Heart left ventricle (tissue), 16 donors: Measurements from ENCODE around the gene MRPS23. TPM values are rescaled to one million over a fixed set of nuclear protein-coding genes. Genes with fewer than 3 reads are reported as not detected.

Experiments
- ATAC-seq, 4 donors: fragments of 200-7000 bp; cut with Tn5 transposase; one replicate each; pipeline ENCODE4 v1.9.1; 2020 to 2022; ENCODE audit warnings: moderate library complexity in 4 of 4, mild to moderate bottlenecking in 3 of 4, moderate number of reproducible peaks in 1 of 4
- DNase-seq, 5 donors: peaks; one replicate each; pipeline ENCODE4 v3.0.0-alpha.2; 2020
- H3K27ac ChIP-seq, 12 donors: fragments of 200-600 bp; sonication (generic) in 4 of 12; one replicate each; pipeline versions ENCODE4 v1.5.0 to v1.8.0; 2016 to 2022; ENCODE audit warnings: mild to moderate bottlenecking in 2 of 12
- H3K27me3 ChIP-seq, 9 donors: fragments of 200-600 bp; sonication (generic) in 2 of 9; one replicate each; pipeline versions ENCODE4 v1.5.1 to v1.8.0; 2016 to 2022; ENCODE audit warnings: mild to moderate bottlenecking in 3 of 9
- H3K36me3 ChIP-seq, 9 donors: fragments of 200-600 bp; sonication (generic) in 2 of 9; one replicate each; pipeline versions ENCODE4 v1.5.0 to v1.8.0; 2018 to 2022; ENCODE audit warnings: mild to moderate bottlenecking in 2 of 9
- H3K4me1 ChIP-seq, 12 donors: fragments of 200-600 bp; sonication (generic) in 4 of 12; one replicate each; pipeline versions ENCODE4 v1.5.0 to v1.8.0; 2016 to 2022; ENCODE audit warnings: mild to moderate bottlenecking in 3 of 12
- H3K4me3 ChIP-seq, 12 donors: fragments of 200-600 bp; sonication (generic) in 4 of 12; one replicate each; pipeline versions ENCODE4 v1.5.0 to v1.8.0; 2017 to 2022; ENCODE audit warnings: mild to moderate bottlenecking in 9 of 12, moderate library complexity in 4 of 12
- H3K9me3 ChIP-seq, 12 donors: fragments of 200-600 bp; sonication (generic) in 4 of 12; one replicate each; pipeline versions ENCODE4 v1.5.0 to v1.8.0; 2016 to 2022; ENCODE audit warnings: mild to moderate bottlenecking in 1 of 12
- POLR2A ChIP-seq, 2 donors: fragments of 450-650 bp; IDR thresholded peaks; one replicate each; pipeline ENCODE4 v1.6.1; 2017; ENCODE audit warnings: antibody characterized with exemption in 2 of 2, mild to moderate bottlenecking in 2 of 2, moderate library complexity in 2 of 2
- WGBS, 4 donors: extraction: QIAGEN DNeasy Blood & Tissue Kit in 2 of 4; methylation state at CpG; one replicate each; pipeline versions ENCODE4 v1.1.5 to v1.1.7; 2013 to 2018; 5-methylcytosine and 5-hydroxymethylcytosine counted together
- intact Hi-C, 10 donors: fragments of 100-400 bp; cut with DNase I; formaldehyde crosslinking; loops; one replicate each; pipeline versions ENCODE4 v1.11.1 to v1.14.2; 2022
- polyA plus RNA-seq, 2 donors: library from polyadenylated mRNA; stranded (reverse); fragments of 200-250 nt; gene quantifications; one replicate each; pipeline ENCODE4 v1.2.3, GENCODE V29; 2013
- total RNA-seq, 9 donors: library from RNA; depleted of rRNA in 2 of 9; stranded (reverse); fragments of >200 nt in 2 of 9; fragmentation: NEBNext Ultra II Directional in 3 of 9; extraction: Animal tissue kit (Norgen Biotek cat#: 25700) in 3 of 9; gene quantifications; one replicate each; pipeline versions ENCODE4 v1.1.0 to v1.2.4, GENCODE V29; 2016 to 2023
- TF ChIP-seq, protein P1 (sequence below), 12 donors: fragments of 200-600 bp; sonication (generic) in 4 of 12; IDR thresholded peaks; one replicate each; pipeline versions ENCODE4 v1.5.0 to v1.8.0; 2018 to 2022; ENCODE audit warnings: antibody characterized with exemption in 12 of 12, mild to moderate bottlenecking in 5 of 12
- donor health status: ischemic (EF 13 %, LVEDD 7.1; RV severe dilation, severe dysfunction).
- donor health status: healthy with polysubstance abuse.
- donor health status: DM: no; HTN: yes; CAD: no.
- donor health status: DM: no; HTN: no; CAD: no.
- donor health status: ischemic (EF 25% LVEDD 6.9; RV normal size, moderate dysfunction).
- donor health status: ischemic (EF 25% LVEDD 5.7; RV mildly dilated, moderate dysfunction).
- donor health status: healthy.
- donor health status: DM: yes; HTN: yes; CAD: no.
- donor health status: ischemic (EF 35%, LVEDD 5.7; RV mildly dilated, moderate dysfunction).
- donor health status: nonischemic (EF 11% LVEDD 7.7; RV severe dilation, severe dysfunction).
- donor health status: DM: yes; HTN: yes; CAD: no.
- donor health status: PGD.
- donor health status: ischemic (EF 29% LVEDD 5.4; RV normal size, mild dysfunction).
- donor health status: nonischemic (EF 23%, LVEDD 6.1; RV moderate dilation, normal function).

MRPS23 gene
- total and polyA plus RNA-seq, 11 donors: 23.9 to 207 (median 71.8) TPM

DNA sequence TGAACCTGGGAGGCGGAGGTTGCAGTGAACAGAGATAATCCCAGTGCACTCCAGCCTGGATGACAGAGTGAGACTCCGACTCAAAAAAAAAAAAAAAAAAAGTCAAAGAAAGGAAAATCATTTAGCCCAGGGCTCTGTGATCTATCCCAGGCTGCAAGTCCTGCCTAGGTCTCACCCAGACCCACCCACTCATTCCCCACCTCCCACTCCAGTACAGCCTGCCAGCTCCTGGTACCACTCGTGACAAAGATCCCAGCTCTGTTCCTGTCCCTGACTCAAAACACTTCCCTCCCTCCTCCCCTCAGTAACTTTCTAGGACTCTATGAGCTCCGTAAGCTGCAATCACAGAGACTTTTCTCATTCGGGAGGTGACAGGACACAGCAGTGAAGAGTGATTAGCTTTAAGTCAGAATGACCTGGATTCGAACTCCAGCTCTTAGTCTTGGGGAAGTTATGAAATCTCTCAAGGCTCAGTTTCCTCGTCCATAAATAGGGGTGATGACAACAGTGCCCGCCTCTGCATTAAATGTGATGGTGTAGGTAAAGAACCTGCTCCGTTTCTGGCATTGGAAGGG, 28.0 kb upstream of the MRPS23 start:
- intact Hi-C loops: loop anchor here in 6 of 10 donors (5.0 kb wide), 3 partner anchors 79 to 119 kb away; partner anchors contain the start of genes VEZF1 (in 3 of the 6) and CUEDC1 (in 1 of the 6)
- ATAC-seq: no peak
- 69 to 71% (median 70%) methylated on average over 9 of the region's 9 CpGs for WGBS, 4 donors
- no peak for TF ChIP-seq POLR2A (IDR thresholded peaks at IDR 0.05)
- H3K4me3 ChIP-seq: no peak overlapping the region
- DNase-seq: no peak
- H3K9me3 ChIP-seq: peaks cover 0 to 4% (median 0%) of the 10 kb centered on the region in 12 donors
- H3K27me3 ChIP-seq: no peaks in the 10 kb centered on the region
- peaks cover 22 to 89% (median 68%) of the 10 kb centered on the region in 12 donors for H3K4me1 ChIP-seq
- H3K27ac ChIP-seq: peak overlapping the region in 7 of 12 donors; percentile 1 to 89 (median 42)
- peaks cover 0 to 46% (median 31%) of the 10 kb centered on the region in 9 donors for H3K36me3 ChIP-seq

DNA sequence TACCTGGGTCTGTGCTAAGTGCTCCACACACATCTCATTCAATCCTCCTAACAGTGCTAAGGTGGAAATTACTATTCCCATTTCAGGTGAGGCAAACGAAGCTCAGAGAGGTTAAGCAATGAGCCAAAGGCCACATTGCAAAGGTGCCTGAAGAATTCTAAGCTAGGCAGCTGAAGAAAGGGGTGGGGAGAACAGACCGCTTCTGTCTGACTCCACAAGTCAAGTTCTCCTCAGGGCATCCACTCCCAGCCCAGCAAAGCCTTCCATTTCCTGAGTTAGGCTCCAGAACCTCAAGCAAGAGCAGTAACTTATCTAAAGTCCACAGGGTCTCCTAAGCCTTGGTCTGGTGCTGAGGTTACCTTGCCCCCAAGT, 27.0 kb upstream of the MRPS23 start:
- ATAC-seq (no peak), DNase-seq (no peak)
- Histone ChIP-seq H3K4me3 (no peak overlapping the region), H3K27ac (peak overlapping the region in 8 of 12 donors; percentile 26 to 93 (median 86)), H3K4me1 (peaks cover 21 to 91% (median 67%) of the 10 kb centered on the region in 12 donors), H3K27me3 (no peaks in the 10 kb centered on the region), H3K36me3 (peaks cover 0 to 55% (median 42%) of the 10 kb centered on the region in 9 donors), H3K9me3 (no peaks in the 10 kb centered on the region)
- intact Hi-C loops: loop anchor here in 6 of 10 donors (5.0 kb wide), 3 partner anchors 80 to 120 kb away; partner anchors contain the start of genes VEZF1 (in 3 of the 6) and CUEDC1 (in 1 of the 6)
- TF ChIP-seq, protein P1, sequence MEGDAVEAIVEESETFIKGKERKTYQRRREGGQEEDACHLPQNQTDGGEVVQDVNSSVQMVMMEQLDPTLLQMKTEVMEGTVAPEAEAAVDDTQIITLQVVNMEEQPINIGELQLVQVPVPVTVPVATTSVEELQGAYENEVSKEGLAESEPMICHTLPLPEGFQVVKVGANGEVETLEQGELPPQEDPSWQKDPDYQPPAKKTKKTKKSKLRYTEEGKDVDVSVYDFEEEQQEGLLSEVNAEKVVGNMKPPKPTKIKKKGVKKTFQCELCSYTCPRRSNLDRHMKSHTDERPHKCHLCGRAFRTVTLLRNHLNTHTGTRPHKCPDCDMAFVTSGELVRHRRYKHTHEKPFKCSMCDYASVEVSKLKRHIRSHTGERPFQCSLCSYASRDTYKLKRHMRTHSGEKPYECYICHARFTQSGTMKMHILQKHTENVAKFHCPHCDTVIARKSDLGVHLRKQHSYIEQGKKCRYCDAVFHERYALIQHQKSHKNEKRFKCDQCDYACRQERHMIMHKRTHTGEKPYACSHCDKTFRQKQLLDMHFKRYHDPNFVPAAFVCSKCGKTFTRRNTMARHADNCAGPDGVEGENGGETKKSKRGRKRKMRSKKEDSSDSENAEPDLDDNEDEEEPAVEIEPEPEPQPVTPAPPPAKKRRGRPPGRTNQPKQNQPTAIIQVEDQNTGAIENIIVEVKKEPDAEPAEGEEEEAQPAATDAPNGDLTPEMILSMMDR (IDR thresholded peaks at IDR 0.05): no peak
- no peak for TF ChIP-seq POLR2A (IDR thresholded peaks at IDR 0.05)
- WGBS, 4 donors: 67 to 84% (median 83%) methylated on average over 2 of the region's 2 CpGs

DNA sequence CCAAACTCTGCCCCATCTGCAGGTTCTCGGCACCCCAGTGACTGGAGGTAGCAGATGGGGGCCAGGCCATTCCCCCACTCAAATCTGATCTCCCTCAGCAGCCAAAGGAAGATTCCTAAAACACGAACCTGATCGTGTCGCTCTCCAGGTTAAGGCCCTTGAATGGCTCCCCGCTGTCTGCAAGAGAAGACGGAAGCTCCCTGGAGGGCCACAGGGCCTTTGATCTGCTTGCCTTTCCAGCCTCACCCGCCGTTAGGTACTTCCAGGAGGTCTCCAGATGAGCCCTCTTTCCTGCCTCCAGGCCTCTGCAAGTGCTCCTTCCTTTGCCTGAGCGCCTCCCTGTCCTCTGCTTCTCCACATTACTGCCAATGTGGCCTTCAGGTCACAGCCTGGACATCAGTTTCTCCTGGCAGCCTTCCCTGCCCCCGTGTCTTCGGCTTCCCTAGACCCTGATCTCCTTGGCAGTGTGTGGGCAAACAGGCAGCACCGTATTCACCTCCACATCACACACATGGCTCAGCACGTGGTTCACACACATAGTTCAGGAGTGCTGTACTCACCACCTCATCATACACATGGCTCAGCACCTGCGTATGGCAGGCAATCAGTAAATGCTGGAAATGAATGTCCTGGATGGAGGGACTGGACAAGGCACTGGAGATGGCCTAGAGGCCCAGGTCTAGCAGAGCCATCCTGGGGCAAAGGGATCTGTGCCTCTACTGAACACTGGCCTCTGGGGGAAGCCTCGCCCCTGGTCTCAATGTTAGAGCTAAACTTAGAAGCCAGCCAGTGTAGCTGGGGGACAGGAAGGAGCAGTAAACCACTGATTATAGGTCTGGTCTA, 26.4 kb upstream of the MRPS23 start:
- Histone ChIP-seq H3K36me3 (peaks cover 0 to 61% (median 47%) of the 10 kb centered on the region in 9 donors), H3K9me3 (no peaks in the 10 kb centered on the region), H3K4me1 (peaks cover 15 to 85% (median 61%) of the 10 kb centered on the region in 12 donors), H3K27ac (peak overlapping the region; percentile 56 to 93 (median 86)), H3K27me3 (no peaks in the 10 kb centered on the region), H3K4me3 (no peak overlapping the region)
- 65 to 73% (median 68%) methylated on average over 15 of the region's 15 CpGs for WGBS, 4 donors
- ATAC-seq (no peak), DNase-seq (no peak)
- TF ChIP-seq POLR2A (IDR thresholded peaks at IDR 0.05): no peak
- TF ChIP-seq, protein P1 (IDR thresholded peaks at IDR 0.05): no peak
- intact Hi-C loops: loop anchor here in 6 of 10 donors (5.0 kb wide), 3 partner anchors 81 to 121 kb away; partner anchors contain the start of genes VEZF1 (in 3 of the 6) and CUEDC1 (in 1 of the 6)

DNA sequence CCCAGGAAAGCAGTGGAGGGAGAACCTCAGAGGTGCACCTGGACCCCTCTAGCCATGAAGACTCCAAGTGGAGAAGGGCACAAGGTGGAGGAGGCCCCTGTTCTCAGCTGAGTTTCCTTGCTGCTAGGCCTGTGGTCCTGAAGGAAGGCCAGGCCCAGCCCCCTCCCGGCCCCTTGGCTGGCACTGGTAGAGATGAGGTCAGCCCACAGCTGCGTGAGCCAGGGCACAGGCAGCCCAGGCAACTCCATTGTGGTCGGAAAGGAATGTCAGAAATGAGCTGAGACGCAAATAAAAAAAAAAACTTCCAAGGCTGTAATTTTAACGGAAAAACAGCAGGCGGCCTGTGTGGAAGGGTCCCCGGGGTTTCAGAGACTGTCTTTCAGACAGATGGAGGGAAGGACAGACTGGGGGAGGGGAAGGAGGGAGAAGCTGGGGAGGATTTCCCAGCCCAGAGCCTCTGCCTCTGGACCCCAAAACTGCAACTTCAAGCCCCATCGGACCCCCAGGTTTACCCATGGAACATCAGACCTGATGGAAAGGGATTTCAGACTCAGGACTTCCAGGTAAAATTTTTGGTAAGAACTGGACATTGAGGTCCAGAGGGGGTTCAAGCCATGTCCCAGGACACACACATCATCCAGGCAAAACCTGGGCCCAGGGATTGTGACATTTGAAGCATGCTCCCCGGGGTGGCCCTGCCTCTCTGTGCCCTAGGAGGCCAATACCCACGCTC, 25.6 kb upstream of the MRPS23 start:
- Histone ChIP-seq H3K4me3 (peak overlapping the region in 5 of 12 donors; percentile 6 to 39 (median 29)), H3K4me1 (peaks cover 15 to 77% (median 54%) of the 10 kb centered on the region in 12 donors), H3K36me3 (peaks cover 0 to 69% (median 55%) of the 10 kb centered on the region in 9 donors), H3K9me3 (no peaks in the 10 kb centered on the region), H3K27ac (peak overlapping the region; percentile 56 to 93 (median 86)), H3K27me3 (no peaks in the 10 kb centered on the region)
- intact Hi-C loops: loop anchor here in 6 of 10 donors (2.0 to 5.0 kb wide), 5 partner anchors 15 to 122 kb away; partner anchors contain the start of genes VEZF1 (in 3 of the 6) and CUEDC1 (in 1 of the 6)
- DNase-seq (peak; percentile 84 to 89 (median 87)), ATAC-seq (peak; percentile 82 to 90 (median 88))
- TF ChIP-seq, protein P1 (IDR thresholded peaks at IDR 0.05): peak; percentile 12 to 58 (median 40)
- no peak for TF ChIP-seq POLR2A (IDR thresholded peaks at IDR 0.05)
- 21 to 28% (median 25%) methylated on average over 9 to 10 of the region's 10 CpGs for WGBS, 4 donors
